ENCODE measurements around the gene CYP46A1. TPM values are rescaled to one million over a fixed set of nuclear protein-coding genes. Genes with fewer than 3 reads are reported as not detected.
A peak's percentile ranks its signal among the peaks of the same experiment; 100 is the strongest.

The CYP46A1 gene
- total and polyA plus RNA-seq, 10 donors = 0.11 to 0.85 (median 0.32) TPM

DNA sequence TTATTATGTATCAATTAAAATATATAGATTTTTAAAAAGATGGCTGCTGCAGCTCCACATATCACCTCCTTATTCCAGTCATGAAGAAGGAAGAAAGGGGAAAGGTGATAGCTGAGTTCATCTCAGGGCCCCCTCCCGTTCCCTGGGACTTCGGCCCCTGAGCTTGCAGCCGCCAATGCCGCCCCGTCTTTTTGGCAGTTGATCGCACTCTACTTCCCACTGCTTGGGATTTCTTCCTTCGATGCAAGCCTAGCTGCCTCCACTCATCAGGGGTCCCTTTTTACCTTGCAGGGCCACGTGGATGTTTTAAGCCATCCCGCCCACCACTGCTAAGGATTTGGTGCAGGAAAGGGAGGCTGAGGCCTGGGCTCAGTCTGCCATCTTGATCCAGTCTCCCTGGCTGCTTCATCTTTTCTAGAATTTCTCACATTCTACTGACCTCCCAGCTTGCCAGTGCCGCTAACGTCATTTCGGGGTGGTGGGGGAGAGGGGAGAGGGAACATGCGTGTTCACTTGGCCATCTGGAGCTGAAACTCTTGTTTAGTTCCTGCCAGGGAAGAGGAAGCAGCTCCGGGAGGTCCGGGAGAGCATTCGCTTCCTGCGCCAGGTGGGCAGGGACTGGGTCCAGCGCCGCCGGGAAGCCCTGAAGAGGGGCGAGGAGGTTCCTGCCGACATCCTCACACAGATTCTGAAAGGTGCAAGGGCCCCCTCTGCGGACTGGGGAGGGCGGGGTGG is 31.3 kb downstream of the CYP46A1 start:
- H3K27me3 ChIP-seq (replicated peaks in 1 of 7) = peaks cover 0 to 12% (median 0%) of the 10 kb centered on the region in 7 donors
- peaks cover 0 to 6% (median 0%) of the 10 kb centered on the region in 8 donors for H3K9me3 ChIP-seq
- intact Hi-C loops (cut with DNase I; ENCODE audit: low total_unique reads) = no loop called here
- TF ChIP-seq, protein P1, sequence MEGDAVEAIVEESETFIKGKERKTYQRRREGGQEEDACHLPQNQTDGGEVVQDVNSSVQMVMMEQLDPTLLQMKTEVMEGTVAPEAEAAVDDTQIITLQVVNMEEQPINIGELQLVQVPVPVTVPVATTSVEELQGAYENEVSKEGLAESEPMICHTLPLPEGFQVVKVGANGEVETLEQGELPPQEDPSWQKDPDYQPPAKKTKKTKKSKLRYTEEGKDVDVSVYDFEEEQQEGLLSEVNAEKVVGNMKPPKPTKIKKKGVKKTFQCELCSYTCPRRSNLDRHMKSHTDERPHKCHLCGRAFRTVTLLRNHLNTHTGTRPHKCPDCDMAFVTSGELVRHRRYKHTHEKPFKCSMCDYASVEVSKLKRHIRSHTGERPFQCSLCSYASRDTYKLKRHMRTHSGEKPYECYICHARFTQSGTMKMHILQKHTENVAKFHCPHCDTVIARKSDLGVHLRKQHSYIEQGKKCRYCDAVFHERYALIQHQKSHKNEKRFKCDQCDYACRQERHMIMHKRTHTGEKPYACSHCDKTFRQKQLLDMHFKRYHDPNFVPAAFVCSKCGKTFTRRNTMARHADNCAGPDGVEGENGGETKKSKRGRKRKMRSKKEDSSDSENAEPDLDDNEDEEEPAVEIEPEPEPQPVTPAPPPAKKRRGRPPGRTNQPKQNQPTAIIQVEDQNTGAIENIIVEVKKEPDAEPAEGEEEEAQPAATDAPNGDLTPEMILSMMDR (IDR thresholded peaks at IDR 0.05 in 8 of 11, conservative IDR thresholded peaks at IDR 0.05 in 3 of 11) = no peak
- no peak for TF ChIP-seq POLR2A (IDR thresholded peaks at IDR 0.05)
- no peak for TF ChIP-seq POLR2AphosphoS5 (IDR thresholded peaks at IDR 0.05)
- no peak overlapping the region for H3K4me3 ChIP-seq
- no peaks in the 10 kb centered on the region for H3K4me1 ChIP-seq
- DNase-seq = peak; percentile 65
- no peak overlapping the region for H3K27ac ChIP-seq
- WGBS, 5 donors = 54 to 72% (median 60%) methylated on average over 17 to 24 of the region's 24 CpGs
- no peaks in the 10 kb centered on the region for H3K36me3 ChIP-seq

DNA sequence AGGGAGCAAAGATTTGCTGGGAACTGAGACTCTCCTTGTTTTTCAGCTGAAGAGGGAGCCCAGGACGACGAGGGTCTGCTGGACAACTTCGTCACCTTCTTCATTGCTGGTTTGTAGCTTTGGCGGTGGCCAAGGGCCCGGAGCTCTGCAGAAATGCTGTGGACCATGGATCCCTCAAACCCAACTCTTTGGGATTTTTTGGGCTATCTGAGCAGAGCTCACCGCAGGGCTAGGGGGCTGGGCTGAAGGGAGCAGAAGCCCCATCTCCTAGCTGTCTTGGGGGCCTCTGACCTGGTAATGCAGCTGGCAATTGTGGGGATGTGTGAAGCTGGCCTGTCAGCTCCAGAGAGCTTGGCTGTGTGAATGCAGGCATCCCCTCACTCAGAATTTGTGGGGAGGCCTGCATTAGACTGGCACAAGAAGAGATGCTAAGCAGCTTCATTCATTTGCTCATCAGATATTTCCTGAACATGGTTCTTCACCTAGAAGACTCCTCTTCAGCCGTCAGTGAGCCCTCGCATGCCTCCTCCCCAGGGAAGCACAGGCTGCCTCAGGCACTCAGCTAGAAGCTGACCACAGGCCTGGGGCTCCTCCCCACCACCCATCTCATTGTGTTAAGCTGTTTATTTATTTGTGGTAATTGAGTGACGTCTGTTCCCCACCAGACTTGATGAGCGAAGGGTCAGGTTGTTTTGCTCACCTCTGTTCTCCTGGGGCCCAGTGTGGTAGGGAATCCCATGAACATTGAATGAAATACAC is 32.2 kb downstream of the CYP46A1 start:
- no peak overlapping the region for H3K4me3 ChIP-seq
- no peak overlapping the region for H3K27ac ChIP-seq
- 72 to 88% (median 81%) methylated on average over 9 to 10 of the region's 10 CpGs for WGBS, 5 donors
- DNase-seq = no peak
- intact Hi-C loops (cut with DNase I; ENCODE audit: low total_unique reads) = no loop called here
- H3K4me1 ChIP-seq = no peaks in the 10 kb centered on the region
- peaks cover 0 to 12% (median 0%) of the 10 kb centered on the region in 7 donors for H3K27me3 ChIP-seq (replicated peaks in 1 of 7)
- H3K36me3 ChIP-seq = no peaks in the 10 kb centered on the region
- peaks cover 0 to 6% (median 0%) of the 10 kb centered on the region in 8 donors for H3K9me3 ChIP-seq
- TF ChIP-seq, protein P1 (IDR thresholded peaks at IDR 0.05 in 8 of 11, conservative IDR thresholded peaks at IDR 0.05 in 3 of 11) = no peak
- TF ChIP-seq POLR2AphosphoS5 (IDR thresholded peaks at IDR 0.05) (no peak), POLR2A (IDR thresholded peaks at IDR 0.05) (no peak)

DNA sequence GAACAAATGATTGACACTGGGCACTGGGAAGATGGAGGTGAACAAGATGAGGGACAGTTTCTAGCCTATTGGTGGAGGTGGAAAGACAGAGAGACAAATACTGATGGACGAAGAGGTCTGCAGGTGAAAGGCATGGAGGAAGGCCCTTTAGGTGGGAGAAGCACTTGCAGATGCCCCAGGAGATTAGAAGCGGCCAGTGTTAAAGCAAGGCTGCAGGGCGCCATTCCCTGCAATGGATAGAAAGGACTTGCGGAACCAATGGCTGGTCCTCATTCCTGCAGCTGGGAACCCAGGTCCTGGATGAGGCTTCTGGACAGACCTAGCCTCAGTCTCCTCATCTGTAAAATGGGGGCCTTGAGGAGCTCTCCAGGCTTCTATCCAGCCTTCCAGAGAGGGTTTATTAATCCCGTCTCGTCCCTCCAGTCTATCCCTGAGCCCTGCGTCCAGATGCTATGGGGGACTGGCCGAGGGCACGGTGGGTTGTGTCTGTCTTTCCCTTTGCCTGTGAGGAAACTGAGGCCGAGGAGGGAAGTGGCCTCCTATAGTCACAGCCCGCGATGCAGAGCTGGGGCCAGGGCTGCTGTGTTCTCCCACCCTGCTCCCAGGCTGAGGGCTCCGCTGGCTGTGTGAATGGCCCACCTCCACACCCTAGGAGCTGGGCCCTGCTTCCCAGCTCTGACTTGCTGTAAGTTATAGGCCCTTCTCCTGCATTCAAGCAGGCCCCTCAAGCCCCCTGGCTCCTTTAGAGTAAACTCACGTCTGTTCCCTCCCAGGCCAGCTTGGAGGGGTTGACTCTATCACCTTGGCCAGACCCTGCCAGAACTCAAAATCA is 33.0 kb downstream of the CYP46A1 start:
- H3K9me3 ChIP-seq = peaks cover 0 to 6% (median 0%) of the 10 kb centered on the region in 8 donors
- no peak overlapping the region for H3K4me3 ChIP-seq
- TF ChIP-seq, protein P1 (IDR thresholded peaks at IDR 0.05 in 8 of 11, conservative IDR thresholded peaks at IDR 0.05 in 3 of 11) = no peak
- TF ChIP-seq POLR2A (IDR thresholded peaks at IDR 0.05) = no peak
- no peak for TF ChIP-seq POLR2AphosphoS5 (IDR thresholded peaks at IDR 0.05)
- H3K27ac ChIP-seq = no peak overlapping the region
- no peaks in the 10 kb centered on the region for H3K36me3 ChIP-seq
- DNase-seq = peak; percentile 47
- H3K4me1 ChIP-seq = no peaks in the 10 kb centered on the region
- H3K27me3 ChIP-seq (replicated peaks in 1 of 7) = peaks cover 0 to 12% (median 0%) of the 10 kb centered on the region in 7 donors
- intact Hi-C loops (cut with DNase I; ENCODE audit: low total_unique reads) = no loop called here
- 86 to 96% (median 92%) methylated on average over 14 of the region's 14 CpGs for WGBS, 5 donors
